ENCODE data around the gene ADGRB3. TPM values are rescaled to one million over a fixed set of nuclear protein-coding genes. Genes with fewer than 3 reads are reported as not detected.

The ADGRB3 gene
- polyA plus RNA-seq, 3 donors = 0.04 to 0.23 (median 0.05) TPM

DNA sequence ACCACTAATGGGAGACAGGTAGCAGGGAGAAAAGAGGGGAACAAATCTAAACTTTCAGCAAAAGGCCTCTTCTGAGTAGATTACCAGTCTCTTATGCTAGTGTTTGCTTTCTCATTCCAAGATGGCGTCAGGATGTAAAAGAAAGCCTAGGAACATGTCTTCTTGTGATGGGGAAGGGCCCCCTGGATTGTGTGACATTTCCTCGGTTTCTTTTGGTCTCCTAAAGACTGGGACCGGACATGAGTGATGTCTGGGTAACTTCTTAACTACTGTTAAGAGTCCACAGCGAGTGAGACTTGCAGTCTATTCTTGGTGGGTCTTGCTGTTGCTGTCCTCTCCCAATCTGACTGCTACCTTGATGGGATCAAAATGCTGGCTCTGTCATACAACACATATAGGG is 60.3 kb downstream of the ADGRB3 start:
- no peak overlapping the region for H3K4me3 Mint-ChIP-seq
- Histone ChIP-seq H3K27ac (ENCODE audit: low read depth in 1 of 2, low read length in 2 of 2) (no peak overlapping the region), H3K4me2 (replicated peaks; ENCODE audit: extremely low read depth, low read length, poor library complexity, severe bottlenecking) (no peak overlapping the region), H3K9ac (ENCODE audit: insufficient read depth, low read length, poor library complexity, severe bottlenecking) (no peak overlapping the region), H4K20me1 (ENCODE audit: insufficient read depth, low read length) (no peaks in the 10 kb centered on the region), H3K9me3 (replicated peaks in 1 of 2; ENCODE audit: control insufficient read depth in 1 of 2, insufficient read depth in 1 of 2, low read length in 2 of 2) (no peaks in the 10 kb centered on the region), H3K36me3 (replicated peaks in 1 of 2; ENCODE audit: control insufficient read depth in 1 of 2, insufficient read depth in 2 of 2, low read length in 2 of 2) (no peaks in the 10 kb centered on the region), H3K79me2 (ENCODE audit: insufficient read depth, low read length) (no peaks in the 10 kb centered on the region), H3K4me1 (ENCODE audit: control insufficient read depth in 1 of 2, insufficient read depth in 2 of 2, low read length in 2 of 2) (no peaks in the 10 kb centered on the region), H2AFZ (ENCODE audit: insufficient read depth, low read depth, low read length, poor library complexity, severe bottlenecking) (no peak overlapping the region), H3K27me3 (ENCODE audit: control insufficient read depth in 2 of 2, insufficient read depth in 2 of 2, low read length in 2 of 2) (no peaks in the 10 kb centered on the region), H3K4me3 (replicated peaks in 1 of 3; ENCODE audit: low read depth in 2 of 3, low read length in 3 of 3) (no peak overlapping the region)
- DNase-seq = no peak
- intact Hi-C loops (cut with micrococcal nuclease) = no loop called here
- WGBS (ENCODE audit: insufficient coverage) = 85% methylated on average over 2 of the region's 4 CpGs
- no peaks in the 10 kb centered on the region for H3K27me3 Mint-ChIP-seq (ENCODE audit: low read depth in 3 of 3)
- no peaks in the 10 kb centered on the region for H3K36me3 Mint-ChIP-seq
- H3K4me1 Mint-ChIP-seq = no peaks in the 10 kb centered on the region
- TF ChIP-seq CTCF (IDR thresholded peaks at IDR 0.05) = no peak
- no peaks in the 10 kb centered on the region for H3K9me3 Mint-ChIP-seq
- H3K27ac Mint-ChIP-seq = no peak overlapping the region

GRCh38 chr6:68695838-68696237 is 60.8 kb downstream of the ADGRB3 start:
- Mint-ChIP-seq H3K9me3 (no peaks in the 10 kb centered on the region), H3K4me1 (no peaks in the 10 kb centered on the region), H3K27me3 (ENCODE audit: low read depth in 3 of 3) (no peaks in the 10 kb centered on the region), H3K27ac (peak overlapping the region in 1 of 7 donors; percentile 40), H3K36me3 (no peaks in the 10 kb centered on the region), H3K4me3 (no peak overlapping the region)
- intact Hi-C loops (cut with micrococcal nuclease) = no loop called here
- no peak overlapping the region for H3K4me2 ChIP-seq (replicated peaks; ENCODE audit: extremely low read depth, low read length, poor library complexity, severe bottlenecking)
- H2AFZ ChIP-seq (ENCODE audit: insufficient read depth, low read depth, low read length, poor library complexity, severe bottlenecking) = no peak overlapping the region
- no peaks in the 10 kb centered on the region for H3K36me3 ChIP-seq (replicated peaks in 1 of 2; ENCODE audit: control insufficient read depth in 1 of 2, insufficient read depth in 2 of 2, low read length in 2 of 2)
- no peak overlapping the region for H3K9ac ChIP-seq (ENCODE audit: insufficient read depth, low read length, poor library complexity, severe bottlenecking)
- H3K4me3 ChIP-seq (replicated peaks in 1 of 3; ENCODE audit: low read depth in 2 of 3, low read length in 3 of 3) = no peak overlapping the region
- no peaks in the 10 kb centered on the region for H3K9me3 ChIP-seq (replicated peaks in 1 of 2; ENCODE audit: control insufficient read depth in 1 of 2, insufficient read depth in 1 of 2, low read length in 2 of 2)
- DNase-seq = no peak
- H3K4me1 ChIP-seq (ENCODE audit: control insufficient read depth in 1 of 2, insufficient read depth in 2 of 2, low read length in 2 of 2) = no peaks in the 10 kb centered on the region
- TF ChIP-seq CTCF (IDR thresholded peaks at IDR 0.05) = no peak
- WGBS (ENCODE audit: insufficient coverage) = no CpG with 5 or more reads among the region's 6 CpGs
- H3K79me2 ChIP-seq (ENCODE audit: insufficient read depth, low read length) = no peaks in the 10 kb centered on the region
- no peaks in the 10 kb centered on the region for H3K27me3 ChIP-seq (ENCODE audit: control insufficient read depth in 2 of 2, insufficient read depth in 2 of 2, low read length in 2 of 2)
- no peak overlapping the region for H3K27ac ChIP-seq (ENCODE audit: low read depth in 1 of 2, low read length in 2 of 2)
- no peaks in the 10 kb centered on the region for H4K20me1 ChIP-seq (ENCODE audit: insufficient read depth, low read length)
